GM23338 (cell line): ENCODE measurements around the gene NUTM2E.
"Not testable (repeated sequence)": the region's sequence is repeated elsewhere in the genome, so short reads cannot be mapped to it uniquely, and the experiment has no call there.

Experiments
- CREB1 ChIP-seq: fragments of 250-450 bp; sonication (Bioruptor Pico); IDR thresholded peaks from 2 replicates; pipeline ENCODE4 v1.5.0; 2020; ENCODE audit warnings: low read depth, mild to moderate bottlenecking, moderate library complexity
- EZH2 ChIP-seq: fragments of 200-600 bp; sonication (generic); IDR thresholded peaks from one replicate; pipeline ENCODE4 v1.8.0; 2017; ENCODE audit warnings: antibody characterized with exemption, mild to moderate bottlenecking, low read depth; ENCODE audit not compliant: unreplicated experiment
- EZH2phosphoT487 ChIP-seq: fragments of 200-600 bp; sonication (generic); IDR thresholded peaks from one replicate; pipeline ENCODE4 v1.8.1; 2018; ENCODE audit warnings: antibody characterized with exemption; ENCODE audit not compliant: unreplicated experiment
- JUNB ChIP-seq: IDR thresholded peaks from one replicate; pipeline ENCODE4 v1.6.1; 2016; ENCODE audit warnings: antibody characterized with exemption; ENCODE audit not compliant: unreplicated experiment
- NANOG ChIP-seq: IDR thresholded peaks from 2 replicates; pipeline ENCODE4 v1.6.1; 2016; ENCODE audit warnings: antibody characterized with exemption, borderline replicate concordance
- POLR2AphosphoS5 ChIP-seq: IDR thresholded peaks from 2 replicates; pipeline ENCODE4 v1.6.1; 2016; ENCODE audit warnings: antibody characterized with exemption, low read depth
- REST ChIP-seq: IDR thresholded peaks from one replicate; pipeline ENCODE4 v1.6.1; 2018; ENCODE audit warnings: antibody characterized with exemption; ENCODE audit not compliant: unreplicated experiment
- ZNF114 ChIP-seq: fragments of 250-450 bp; sonication (Bioruptor Pico); IDR thresholded peaks from 2 replicates; pipeline ENCODE4 v1.5.0; 2020; ENCODE audit warnings: mild to moderate bottlenecking, moderate library complexity
- TF ChIP-seq, protein P1 (sequence below), 2 experiments: fragments of 200-600 bp in 1 of 2; sonication (generic) in 1 of 2; conservative IDR thresholded peaks; 2 replicates each; pipeline versions ENCODE4 v1.5.1 to v1.6.1; 2016 to 2017; ENCODE audit warnings: antibody characterized with exemption in 2 of 2, low read depth in 2 of 2, mild to moderate bottlenecking in 2 of 2, moderate library complexity in 1 of 2
- TF ChIP-seq, protein P2 (sequence below): IDR thresholded peaks from 2 replicates; pipeline ENCODE4 v1.6.1; 2016; ENCODE audit warnings: antibody characterized with exemption

GRCh38 chr10:79835891-79836290 is 9.4 kb downstream of the NUTM2E start:
- TF ChIP-seq, protein P1, sequence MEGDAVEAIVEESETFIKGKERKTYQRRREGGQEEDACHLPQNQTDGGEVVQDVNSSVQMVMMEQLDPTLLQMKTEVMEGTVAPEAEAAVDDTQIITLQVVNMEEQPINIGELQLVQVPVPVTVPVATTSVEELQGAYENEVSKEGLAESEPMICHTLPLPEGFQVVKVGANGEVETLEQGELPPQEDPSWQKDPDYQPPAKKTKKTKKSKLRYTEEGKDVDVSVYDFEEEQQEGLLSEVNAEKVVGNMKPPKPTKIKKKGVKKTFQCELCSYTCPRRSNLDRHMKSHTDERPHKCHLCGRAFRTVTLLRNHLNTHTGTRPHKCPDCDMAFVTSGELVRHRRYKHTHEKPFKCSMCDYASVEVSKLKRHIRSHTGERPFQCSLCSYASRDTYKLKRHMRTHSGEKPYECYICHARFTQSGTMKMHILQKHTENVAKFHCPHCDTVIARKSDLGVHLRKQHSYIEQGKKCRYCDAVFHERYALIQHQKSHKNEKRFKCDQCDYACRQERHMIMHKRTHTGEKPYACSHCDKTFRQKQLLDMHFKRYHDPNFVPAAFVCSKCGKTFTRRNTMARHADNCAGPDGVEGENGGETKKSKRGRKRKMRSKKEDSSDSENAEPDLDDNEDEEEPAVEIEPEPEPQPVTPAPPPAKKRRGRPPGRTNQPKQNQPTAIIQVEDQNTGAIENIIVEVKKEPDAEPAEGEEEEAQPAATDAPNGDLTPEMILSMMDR (conservative IDR thresholded peaks at IDR 0.05; ENCODE audit: low read depth in 2 of 2) = not testable (repeated sequence)
- TF ChIP-seq POLR2AphosphoS5; EZH2; CREB1; REST; EZH2phosphoT487; ZNF114 (CRISPR knock-in tag); NANOG; JUNB: not testable (repeated sequence)
- TF ChIP-seq, protein P2, sequence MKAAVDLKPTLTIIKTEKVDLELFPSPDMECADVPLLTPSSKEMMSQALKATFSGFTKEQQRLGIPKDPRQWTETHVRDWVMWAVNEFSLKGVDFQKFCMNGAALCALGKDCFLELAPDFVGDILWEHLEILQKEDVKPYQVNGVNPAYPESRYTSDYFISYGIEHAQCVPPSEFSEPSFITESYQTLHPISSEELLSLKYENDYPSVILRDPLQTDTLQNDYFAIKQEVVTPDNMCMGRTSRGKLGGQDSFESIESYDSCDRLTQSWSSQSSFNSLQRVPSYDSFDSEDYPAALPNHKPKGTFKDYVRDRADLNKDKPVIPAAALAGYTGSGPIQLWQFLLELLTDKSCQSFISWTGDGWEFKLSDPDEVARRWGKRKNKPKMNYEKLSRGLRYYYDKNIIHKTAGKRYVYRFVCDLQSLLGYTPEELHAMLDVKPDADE = not testable (repeated sequence)
